GM12878 (cell line): ENCODE measurements around the gene IL22RA2. TPM values are rescaled to one million over a fixed set of nuclear protein-coding genes. Genes with fewer than 3 reads are reported as not detected.

ENCODE experiments used
- ATAC-seq: fragments of 200-7000 bp; cut with Tn5 transposase; 3 replicates; pipeline ENCODE4 v1.9.1; 2020; ENCODE audit warnings: mild to moderate bottlenecking, moderate library complexity
- BruUV-seq: library from RNA; stranded (reverse); fragments of 400-500 nt; replicated peaks from 2 replicates; lab custom pipeline; 2021; lab: Mats Ljungman, UMichigan
- CTCF ChIA-PET: fragments of 300-600 bp; sonication (Branson Sonifier 250); formaldehyde crosslinking; extraction: SDS; loops from one replicate; lab custom pipeline; 2021; ENCODE audit warnings: inconsistent platforms; lab: Yijun Ruan, JAX
- POLR2A ChIA-PET: fragments of 350-600 bp; formaldehyde crosslinking; extraction: SDS; loops from one replicate; lab custom pipeline; 2021; ENCODE audit warnings: inconsistent platforms; lab: Charles Lee
- RAD21 ChIA-PET: fragments of 300-600 bp; sonication (Branson Sonifier 250); formaldehyde crosslinking; loops from one replicate; lab custom pipeline; 2023; ENCODE audit warnings: antibody characterized with exemption; ENCODE audit not compliant: unreplicated experiment; lab: Charles Lee
- SMC1A ChIA-PET: fragments of 300-600 bp; sonication (Branson Sonifier 250); formaldehyde crosslinking; loops from one replicate; lab custom pipeline; 2023; ENCODE audit not compliant: unreplicated experiment, uncharacterized antibody; lab: Charles Lee
- DNase-seq: peaks from one replicate; pipeline ENCODE4 v3.0.0-alpha.2; 2011; ENCODE audit warnings: low read depth, low spot score
- FAIRE-seq: peaks from 3 replicates; lab custom pipeline; 2011; peaks lifted over from hg19 to GRCh38; lab: Jason Lieb, UNC
- H2AFZ ChIP-seq: 2 replicates; pipeline ENCODE4 v1.6.0; 2011; ENCODE audit warnings: low read depth, low read length, control low read depth; ENCODE audit not compliant: control insufficient read depth
- H3K27ac ChIP-seq: 2 replicates; pipeline ENCODE4 v1.5.1; 2011; ENCODE audit warnings: control low read depth; ENCODE audit not compliant: control insufficient read depth, insufficient read depth
- H3K27me3 ChIP-seq, 2 experiments: replicated peaks in 1 of 2; 2 replicates each; pipeline versions ENCODE4 v1.6.0 to v1.6.1; 2011; ENCODE audit warnings: low read length in 1 of 2; ENCODE audit not compliant: control insufficient read depth in 2 of 2, insufficient read depth in 2 of 2
- H3K36me3 ChIP-seq, 2 experiments: 2 replicates each; pipeline ENCODE4 v1.5.1; 2011; ENCODE audit warnings: low read length in 1 of 2; ENCODE audit not compliant: control insufficient read depth in 2 of 2, insufficient read depth in 2 of 2
- H3K4me1 ChIP-seq: 2 replicates; pipeline ENCODE4 v1.6.1; 2011; ENCODE audit warnings: mild to moderate bottlenecking, low read length, moderate library complexity, mixed read lengths; ENCODE audit not compliant: control insufficient read depth, insufficient read depth
- H3K4me2 ChIP-seq: 2 replicates; pipeline ENCODE4 v1.6.0; 2011; ENCODE audit warnings: control low read depth; ENCODE audit not compliant: control insufficient read depth, insufficient read depth
- H3K4me3 ChIP-seq: fragments of 200-600 bp; sonication (generic); 2 replicates; pipeline ENCODE4 v1.5.1; 2016
- H3K79me2 ChIP-seq: 2 replicates; pipeline ENCODE4 v1.6.0; 2011; ENCODE audit warnings: low read length; ENCODE audit not compliant: control insufficient read depth, insufficient read depth
- H3K9ac ChIP-seq: 2 replicates; pipeline ENCODE4 v1.8.0; 2011; ENCODE audit warnings: low read length, control low read depth, mixed read lengths; ENCODE audit not compliant: control insufficient read depth, insufficient read depth
- H3K9me3 ChIP-seq: replicated peaks from 3 replicates; pipeline ENCODE4 v1.5.1; 2011; ENCODE audit warnings: mild to moderate bottlenecking, low read length; ENCODE audit not compliant: control insufficient read depth, insufficient read depth
- H4K20me1 ChIP-seq: 2 replicates; pipeline ENCODE4 v1.6.0; 2011; ENCODE audit not compliant: control insufficient read depth, insufficient read depth
- ASH2L ChIP-seq: fragments of 300-600, 200-600 bp; sonication (generic); IDR thresholded peaks from 2 replicates; pipeline ENCODE4 v1.6.1; 2017; ENCODE audit warnings: low read depth, mild to moderate bottlenecking, borderline replicate concordance
- JUNB ChIP-seq: IDR thresholded peaks from 2 replicates; pipeline ENCODE4 v1.6.1; 2016; ENCODE audit warnings: antibody characterized with exemption, mild to moderate bottlenecking
- KDM1A ChIP-seq: fragments of 200-600 bp; sonication (generic); IDR thresholded peaks from 2 replicates; pipeline ENCODE4 v1.6.1; 2016; ENCODE audit warnings: borderline replicate concordance
- MTA2 ChIP-seq: fragments of 450-650 bp; IDR thresholded peaks from 2 replicates; pipeline ENCODE4 v1.6.1; 2016; ENCODE audit warnings: low read depth, mild to moderate bottlenecking, moderate library complexity
- NR2F1 ChIP-seq: fragments of 450-650 bp; conservative IDR thresholded peaks from 2 replicates; pipeline ENCODE4 v1.6.1; 2017; ENCODE audit warnings: mild to moderate bottlenecking
- ZNF592 ChIP-seq: fragments of 450-650 bp; IDR thresholded peaks from 2 replicates; pipeline ENCODE4 v1.6.1; 2017; ENCODE audit warnings: mild to moderate bottlenecking, moderate library complexity
- WGBS: methylation state at CpG from one replicate; pipeline ENCODE4 v1.1.6; 2016; ENCODE audit warnings: low lambda C conversion rate; ENCODE audit not compliant: insufficient replicate concordance, insufficient coverage; ENCODE audit errors: missing lambda C conversion rate; 5-methylcytosine and 5-hydroxymethylcytosine counted together
- in situ Hi-C: fragments of 300-500 bp; cut with MboI; formaldehyde crosslinking; loops from 9 replicates; pipeline ENCODE4 v1.14.3; 2018; ENCODE audit warnings: mixed read lengths
- intact Hi-C: fragments of 100-400 bp; cut with micrococcal nuclease; formaldehyde crosslinking; loops from one replicate; pipeline ENCODE4 v1.14.2; 2022; ENCODE audit not compliant: unreplicated experiment
- polyA plus RNA-seq, 11 experiments: library from polyadenylated mRNA; depleted of rRNA in 4 of 11; unstranded in 6 of 11; stranded (reverse) in 5 of 11; fragments of >200 nt; fragmentation: Nextera tagmentation in 4 of 11; fragmentation: Illumina TruSeq in 1 of 11; extraction: Ambion mirVana in 4 of 11; extraction: Trizol in 1 of 11; gene quantifications; 1 replicate in 1 of 11; 2 replicates in 10 of 11; pipeline versions ENCODE4 v1.2.1 to v1.2.3, GENCODE V29; 2011 to 2016; ENCODE audit warnings: inconsistent platforms in 2 of 11, missing spikeins in 2 of 11, low read depth in 1 of 11
- total RNA-seq, 4 experiments: library from RNA; depleted of rRNA in 3 of 4; stranded (reverse); fragments of >200 nt in 3 of 4; fragmentation: Illumina TruSeq in 1 of 4; extraction: Trizol in 1 of 4; gene quantifications; 2 replicates each; pipeline versions ENCODE4 v1.2.1 to v1.2.3, GENCODE V29; 2013 to 2021
- TF ChIP-seq, protein P1 (sequence below): IDR thresholded peaks from 2 replicates; pipeline ENCODE4 v1.6.1; 2012; ENCODE audit warnings: improper control_type of control experiment, low read depth, low read length; ENCODE audit not compliant: insufficient replicate concordance
- TF ChIP-seq, protein P2 (sequence below): fragments of 450-650 bp; formaldehyde crosslinking; IDR thresholded peaks from 2 replicates; pipeline ENCODE4 v1.4.0; 2020; ENCODE audit warnings: mild to moderate bottlenecking, moderate library complexity

IL22RA2 gene
- total and polyA plus RNA-seq, 10 of the 15 experiments (the other 5 are each of a cell fraction or from before 2014, with no cell fraction given): 0.05 to 0.22 (median 0.09) TPM; not detected in 3

GRCh38 chr6:137219664-137220252 is 46.3 kb upstream of the IL22RA2 start:
- Histone ChIP-seq H2AFZ (peak overlapping the region; percentile 85), H4K20me1 (no peaks in the 10 kb centered on the region), H3K36me3 (0 out of 4 replicates have a peak, but pooled peaks cover 0 to under 1% of the 10 kb centered on the region in 2 experiments), H3K27me3 (no peaks in the 10 kb centered on the region), H3K4me1 (peaks cover 21% of the 10 kb centered on the region), H3K9ac (peak overlapping the region; percentile 86), H3K27ac (peak overlapping the region; percentile 94), H3K4me2 (peak overlapping the region; percentile 90), H3K79me2 (peaks cover 52% of the 10 kb centered on the region), H3K9me3 (no peaks in the 10 kb centered on the region; the same call in 2 of the 3 replicates), H3K4me3 (peak overlapping the region; percentile 91)
- POLR2A ChIA-PET: interaction anchor here (0.5 to 6.2 kb wide), 12 partner anchors 8 to 126 kb away, joined by 3 to 36 read pairs (median 4); no protein-coding TSS in a partner anchor
- RAD21 ChIA-PET: interaction anchor here (0.7 to 1.6 kb wide), 15 partner anchors 8 to 439 kb away, joined by 3 to 6 read pairs (median 4); no protein-coding TSS in a partner anchor
- FAIRE-seq (no peak), DNase-seq (no peak), ATAC-seq (no peak; the same call in 2 of the 3 replicates)
- WGBS: 53% methylated on average over 6 of the region's 6 CpGs
- SMC1A ChIA-PET: interaction anchor here (0.5 to 5.9 kb wide), 14 partner anchors 11 to 1737 kb away, joined by 3 to 77 read pairs (median 4); no protein-coding TSS in a partner anchor
- in situ Hi-C loops: loop anchor here (5.0 kb wide), 1 partner anchor 117 kb away; no protein-coding TSS in a partner anchor
- CTCF ChIA-PET: interaction anchor here (1.0 to 1.6 kb wide), 6 partner anchors 13 to 95 kb away, joined by 3 to 8 read pairs (median 3); no protein-coding TSS in a partner anchor
- intact Hi-C loops: loop anchor here (2.0 kb wide), 5 partner anchors 43 to 125 kb away; no protein-coding TSS in a partner anchor
- BruUV-seq: no TSS peak
- TF ChIP-seq JUNB: no peak
- TF ChIP-seq KDM1A: no peak
- no peak for TF ChIP-seq ASH2L
- TF ChIP-seq, protein P1, sequence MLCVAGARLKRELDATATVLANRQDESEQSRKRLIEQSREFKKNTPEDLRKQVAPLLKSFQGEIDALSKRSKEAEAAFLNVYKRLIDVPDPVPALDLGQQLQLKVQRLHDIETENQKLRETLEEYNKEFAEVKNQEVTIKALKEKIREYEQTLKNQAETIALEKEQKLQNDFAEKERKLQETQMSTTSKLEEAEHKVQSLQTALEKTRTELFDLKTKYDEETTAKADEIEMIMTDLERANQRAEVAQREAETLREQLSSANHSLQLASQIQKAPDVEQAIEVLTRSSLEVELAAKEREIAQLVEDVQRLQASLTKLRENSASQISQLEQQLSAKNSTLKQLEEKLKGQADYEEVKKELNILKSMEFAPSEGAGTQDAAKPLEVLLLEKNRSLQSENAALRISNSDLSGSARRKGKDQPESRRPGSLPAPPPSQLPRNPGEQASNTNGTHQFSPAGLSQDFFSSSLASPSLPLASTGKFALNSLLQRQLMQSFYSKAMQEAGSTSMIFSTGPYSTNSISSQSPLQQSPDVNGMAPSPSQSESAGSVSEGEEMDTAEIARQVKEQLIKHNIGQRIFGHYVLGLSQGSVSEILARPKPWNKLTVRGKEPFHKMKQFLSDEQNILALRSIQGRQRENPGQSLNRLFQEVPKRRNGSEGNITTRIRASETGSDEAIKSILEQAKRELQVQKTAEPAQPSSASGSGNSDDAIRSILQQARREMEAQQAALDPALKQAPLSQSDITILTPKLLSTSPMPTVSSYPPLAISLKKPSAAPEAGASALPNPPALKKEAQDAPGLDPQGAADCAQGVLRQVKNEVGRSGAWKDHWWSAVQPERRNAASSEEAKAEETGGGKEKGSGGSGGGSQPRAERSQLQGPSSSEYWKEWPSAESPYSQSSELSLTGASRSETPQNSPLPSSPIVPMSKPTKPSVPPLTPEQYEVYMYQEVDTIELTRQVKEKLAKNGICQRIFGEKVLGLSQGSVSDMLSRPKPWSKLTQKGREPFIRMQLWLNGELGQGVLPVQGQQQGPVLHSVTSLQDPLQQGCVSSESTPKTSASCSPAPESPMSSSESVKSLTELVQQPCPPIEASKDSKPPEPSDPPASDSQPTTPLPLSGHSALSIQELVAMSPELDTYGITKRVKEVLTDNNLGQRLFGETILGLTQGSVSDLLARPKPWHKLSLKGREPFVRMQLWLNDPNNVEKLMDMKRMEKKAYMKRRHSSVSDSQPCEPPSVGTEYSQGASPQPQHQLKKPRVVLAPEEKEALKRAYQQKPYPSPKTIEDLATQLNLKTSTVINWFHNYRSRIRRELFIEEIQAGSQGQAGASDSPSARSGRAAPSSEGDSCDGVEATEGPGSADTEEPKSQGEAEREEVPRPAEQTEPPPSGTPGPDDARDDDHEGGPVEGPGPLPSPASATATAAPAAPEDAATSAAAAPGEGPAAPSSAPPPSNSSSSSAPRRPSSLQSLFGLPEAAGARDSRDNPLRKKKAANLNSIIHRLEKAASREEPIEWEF: peak; percentile 30
- TF ChIP-seq MTA2: peak; percentile 48; the same call in 1 of the 2 replicates
- TF ChIP-seq NR2F1: 0 out of 2 replicates have a peak, but pooled peaks have one; percentile 2
- TF ChIP-seq, protein P2, sequence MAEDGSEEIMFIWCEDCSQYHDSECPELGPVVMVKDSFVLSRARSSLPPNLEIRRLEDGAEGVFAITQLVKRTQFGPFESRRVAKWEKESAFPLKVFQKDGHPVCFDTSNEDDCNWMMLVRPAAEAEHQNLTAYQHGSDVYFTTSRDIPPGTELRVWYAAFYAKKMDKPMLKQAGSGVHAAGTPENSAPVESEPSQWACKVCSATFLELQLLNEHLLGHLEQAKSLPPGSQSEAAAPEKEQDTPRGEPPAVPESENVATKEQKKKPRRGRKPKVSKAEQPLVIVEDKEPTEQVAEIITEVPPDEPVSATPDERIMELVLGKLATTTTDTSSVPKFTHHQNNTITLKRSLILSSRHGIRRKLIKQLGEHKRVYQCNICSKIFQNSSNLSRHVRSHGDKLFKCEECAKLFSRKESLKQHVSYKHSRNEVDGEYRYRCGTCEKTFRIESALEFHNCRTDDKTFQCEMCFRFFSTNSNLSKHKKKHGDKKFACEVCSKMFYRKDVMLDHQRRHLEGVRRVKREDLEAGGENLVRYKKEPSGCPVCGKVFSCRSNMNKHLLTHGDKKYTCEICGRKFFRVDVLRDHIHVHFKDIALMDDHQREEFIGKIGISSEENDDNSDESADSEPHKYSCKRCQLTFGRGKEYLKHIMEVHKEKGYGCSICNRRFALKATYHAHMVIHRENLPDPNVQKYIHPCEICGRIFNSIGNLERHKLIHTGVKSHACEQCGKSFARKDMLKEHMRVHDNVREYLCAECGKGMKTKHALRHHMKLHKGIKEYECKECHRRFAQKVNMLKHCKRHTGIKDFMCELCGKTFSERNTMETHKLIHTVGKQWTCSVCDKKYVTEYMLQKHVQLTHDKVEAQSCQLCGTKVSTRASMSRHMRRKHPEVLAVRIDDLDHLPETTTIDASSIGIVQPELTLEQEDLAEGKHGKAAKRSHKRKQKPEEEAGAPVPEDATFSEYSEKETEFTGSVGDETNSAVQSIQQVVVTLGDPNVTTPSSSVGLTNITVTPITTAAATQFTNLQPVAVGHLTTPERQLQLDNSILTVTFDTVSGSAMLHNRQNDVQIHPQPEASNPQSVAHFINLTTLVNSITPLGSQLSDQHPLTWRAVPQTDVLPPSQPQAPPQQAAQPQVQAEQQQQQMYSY (CRISPR knock-in tag): no peak
- no peak for TF ChIP-seq ZNF592
